Activated CD4-positive, alpha-beta T cell treated with anti-CD3 and anti-CD28 coated beads, Interleukin-2, amount 50 U/mL, for 4 hours (primary cell): ENCODE data around the gene UCP1.

Experiments
- DNase-seq, 2 experiments: peaks; one replicate each; pipeline ENCODE4 v3.0.0-alpha.2; 2020

UCP1 gene

GRCh38 chr4:140568507-140569306 lies at the start of gene UCP1:
UCP1 (minus strand) TSS chr4:140568961; CDS start chr4:140568729, 232 bp downstream.
- DNase-seq: no peak

- DNase-seq: no peak
Measured at GRCh38 chr4:140617499-140618248, 48.9 kb upstream of the UCP1 start.

- DNase-seq: no peak
Measured at GRCh38 chr4:140615451-140615850, 46.7 kb upstream of the UCP1 start.

DNA sequence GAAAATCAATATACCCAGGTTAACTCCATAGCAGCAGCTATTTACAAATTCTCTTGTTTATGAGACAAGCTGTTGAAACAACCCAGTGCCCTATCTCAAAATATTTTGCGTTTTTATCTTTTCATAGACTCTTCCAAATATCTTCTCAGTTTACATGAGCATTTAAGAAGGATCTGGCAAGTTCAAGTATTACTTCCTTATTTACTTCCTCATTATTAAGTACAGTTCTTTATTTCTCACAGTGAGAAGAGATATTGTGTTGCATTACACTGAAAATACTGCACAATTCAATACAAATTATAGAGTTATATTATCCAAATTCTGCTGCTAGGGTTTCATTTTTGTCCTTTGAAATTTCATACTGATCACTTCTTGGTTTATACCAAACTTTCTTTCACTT lies 43.6 kb upstream of the UCP1 start:
- no peak for DNase-seq

DNA sequence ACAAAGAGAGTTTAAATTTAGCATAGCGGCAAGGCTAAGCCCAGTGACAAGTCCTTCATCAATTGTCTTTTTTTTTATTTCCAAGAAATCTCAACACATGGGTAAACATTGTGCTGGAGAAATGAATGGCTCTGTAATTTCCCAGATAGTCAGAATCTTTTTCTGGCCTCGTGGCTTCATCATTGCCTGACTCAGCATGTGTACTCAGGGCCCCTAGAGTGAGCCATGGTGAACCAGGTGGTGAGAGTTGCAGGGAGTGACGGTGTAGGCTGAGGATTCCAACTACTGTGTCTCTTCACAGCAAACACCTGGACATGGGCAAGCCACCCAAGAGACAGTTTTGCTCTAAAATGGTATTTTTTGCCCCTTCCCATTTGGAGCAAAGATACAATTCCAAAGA lies 43.1 kb upstream of the UCP1 start:
- DNase-seq: no peak

- DNase-seq: no peak
Measured at GRCh38 chr4:140609548-140610425, 41.0 kb upstream of the UCP1 start.

DNA sequence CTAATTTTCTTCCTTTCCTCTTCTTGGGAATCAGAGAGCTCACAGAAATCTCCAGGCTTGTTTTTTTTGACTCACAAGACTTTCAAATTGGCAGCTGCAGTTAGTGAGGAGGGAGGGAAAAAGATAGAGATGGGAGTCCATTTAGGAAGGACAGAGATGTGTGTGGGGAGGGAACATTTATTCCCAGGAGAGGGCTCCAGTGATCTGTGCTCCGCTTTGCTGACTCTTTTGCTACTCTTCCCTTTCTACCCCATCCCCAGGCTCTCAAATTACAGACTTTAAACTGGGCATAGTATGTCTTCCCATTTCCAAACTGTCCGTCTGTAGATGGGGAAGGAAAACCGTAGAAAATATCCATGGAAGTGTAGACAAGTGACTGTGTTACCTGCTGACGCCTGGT lies 39.1 kb upstream of the UCP1 start:
- no peak for DNase-seq

DNA sequence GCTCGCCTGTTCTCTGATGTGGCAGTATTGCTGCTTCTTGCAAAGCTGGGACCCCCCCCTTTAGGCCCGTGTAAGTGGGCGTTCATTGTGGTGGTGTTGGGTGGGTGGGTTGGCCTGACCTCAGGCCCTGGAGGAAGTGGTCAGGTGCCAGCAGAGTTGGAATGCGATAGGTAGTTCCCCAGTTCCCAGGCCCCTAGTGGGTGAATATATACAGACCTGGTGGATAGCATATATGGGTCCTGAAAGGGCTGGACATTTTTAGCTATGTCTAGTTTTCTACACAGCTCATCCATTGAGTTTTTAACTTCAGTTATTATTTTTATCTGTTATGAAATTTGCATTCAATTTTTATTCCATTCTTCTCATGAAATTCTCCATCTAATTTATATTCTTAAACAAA lies 35.8 kb upstream of the UCP1 start:
- no peak for DNase-seq

- DNase-seq: no peak
Measured at GRCh38 chr4:140603286-140603685, 34.5 kb upstream of the UCP1 start.

DNA sequence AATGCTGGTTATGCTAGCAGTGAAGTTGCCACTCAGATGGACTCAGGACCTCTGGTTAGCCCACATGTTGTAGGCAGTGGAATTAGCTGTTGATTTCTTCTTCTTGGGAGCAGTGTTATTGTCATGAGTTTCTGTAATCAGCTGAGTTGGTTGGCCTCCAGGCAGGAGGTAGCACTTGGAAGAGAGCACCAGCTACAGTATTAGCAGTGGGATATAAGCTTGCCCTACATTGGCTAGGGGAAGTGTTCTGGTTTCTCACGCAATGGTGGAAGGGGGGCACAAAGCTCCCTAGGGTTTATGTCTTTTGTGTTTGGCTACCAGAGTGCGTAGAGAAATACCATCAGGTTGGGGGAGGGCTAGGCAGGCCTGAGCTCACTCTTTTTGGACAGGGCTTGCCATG lies 34.0 kb upstream of the UCP1 start:
- DNase-seq: no peak

GRCh38 chr4:140600408-140600807 lies 31.6 kb upstream of the UCP1 start:
- no peak for DNase-seq

DNA sequence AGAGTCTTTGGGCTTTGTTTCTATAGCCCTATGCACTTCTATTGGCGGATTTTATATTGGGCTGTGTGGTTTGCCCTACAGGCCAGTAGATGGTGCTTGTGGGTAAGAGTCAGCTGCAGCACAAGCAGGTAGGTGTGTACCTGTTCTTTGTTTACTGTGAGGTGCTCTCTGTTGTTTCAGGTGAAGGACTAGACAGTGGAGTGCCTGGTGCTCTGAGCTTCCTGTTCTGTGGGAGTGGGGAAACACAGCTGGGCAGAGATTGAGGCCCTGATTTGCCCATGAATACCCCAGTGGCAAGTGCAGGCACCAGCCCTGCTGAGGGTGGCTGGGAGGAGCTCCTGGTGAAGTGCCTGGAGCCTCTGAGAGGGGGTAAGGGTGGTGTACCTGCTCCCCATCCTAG lies 26.3 kb upstream of the UCP1 start:
- DNase-seq: no peak

DNA sequence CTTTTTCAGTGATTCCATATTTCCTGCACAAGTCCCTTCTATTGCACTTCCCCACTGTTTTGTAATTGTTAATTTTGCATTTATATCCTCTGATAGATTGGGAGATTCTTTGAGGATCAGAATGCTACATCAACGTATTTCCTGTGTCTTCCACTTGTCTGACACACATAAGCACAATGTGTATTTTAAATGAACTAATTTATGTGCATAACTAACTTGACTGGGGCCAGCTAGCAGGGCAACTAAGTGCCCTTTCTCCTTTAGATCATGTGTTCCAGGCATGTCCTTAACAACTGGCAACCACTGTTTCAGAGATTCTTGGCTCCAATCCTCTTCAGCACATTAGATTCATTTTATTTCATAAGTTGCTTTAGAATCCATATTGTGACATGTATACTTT lies 15.7 kb upstream of the UCP1 start:
- no peak for DNase-seq

GRCh38 chr4:140581078-140581477 lies 12.3 kb upstream of the UCP1 start:
- DNase-seq: no peak

DNA sequence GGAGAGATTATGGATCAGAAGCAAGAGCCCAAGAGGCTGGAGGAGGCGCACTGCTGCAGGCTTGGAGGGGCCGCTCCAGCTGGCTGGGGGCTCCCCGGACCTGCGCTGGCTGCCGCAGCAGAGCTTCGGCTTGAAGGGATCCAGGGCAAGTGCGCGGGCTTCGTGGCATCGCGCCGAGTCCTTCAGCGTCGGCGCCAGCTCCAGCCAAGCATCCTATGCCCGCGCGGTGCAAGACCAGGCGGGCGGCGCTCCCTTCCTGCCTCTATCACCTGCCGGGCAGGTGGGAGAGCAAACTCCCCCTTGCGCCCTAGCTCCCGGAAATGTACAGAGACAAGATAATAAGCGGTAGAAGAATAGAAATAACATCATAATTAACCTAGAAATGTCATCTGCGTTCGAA lies 10.5 kb upstream of the UCP1 start:
- DNase-seq: no peak

DNA sequence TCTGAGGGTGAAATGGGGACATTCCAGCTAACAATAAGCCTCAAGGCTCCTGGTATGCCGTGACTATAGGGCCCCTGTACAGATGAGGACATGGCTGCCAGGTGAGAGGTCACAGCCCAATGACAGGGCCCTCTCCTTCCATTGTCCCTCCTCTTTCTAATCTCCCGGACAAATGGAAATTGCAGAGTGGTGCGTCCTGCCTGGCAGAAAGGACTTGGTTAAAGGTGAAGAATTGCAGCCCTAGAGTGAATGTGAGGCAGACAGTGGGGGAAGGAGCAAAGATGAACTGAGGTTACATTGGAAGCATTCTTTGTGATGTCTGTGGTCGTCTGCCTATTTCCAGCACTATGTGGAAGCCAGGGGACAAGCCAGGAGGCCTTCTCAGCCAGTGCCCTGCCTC lies 6.7 kb upstream of the UCP1 start:
- DNase-seq: no peak

- DNase-seq: no peak
Measured at GRCh38 chr4:140571620-140572019, 2.9 kb upstream of the UCP1 start.

GRCh38 chr4:140569307-140569638 lies 512 bp upstream of the UCP1 start:
- DNase-seq: no peak

- no peak for DNase-seq
Measured at GRCh38 chr4:140559696-140560095, 9.1 kb downstream of the UCP1 start.

GRCh38 chr4:140557831-140558435 lies 10.8 kb downstream of the UCP1 start:
- DNase-seq: no peak

- no peak for DNase-seq
Measured at GRCh38 chr4:140556372-140557085, 12.2 kb downstream of the UCP1 start.

DNA sequence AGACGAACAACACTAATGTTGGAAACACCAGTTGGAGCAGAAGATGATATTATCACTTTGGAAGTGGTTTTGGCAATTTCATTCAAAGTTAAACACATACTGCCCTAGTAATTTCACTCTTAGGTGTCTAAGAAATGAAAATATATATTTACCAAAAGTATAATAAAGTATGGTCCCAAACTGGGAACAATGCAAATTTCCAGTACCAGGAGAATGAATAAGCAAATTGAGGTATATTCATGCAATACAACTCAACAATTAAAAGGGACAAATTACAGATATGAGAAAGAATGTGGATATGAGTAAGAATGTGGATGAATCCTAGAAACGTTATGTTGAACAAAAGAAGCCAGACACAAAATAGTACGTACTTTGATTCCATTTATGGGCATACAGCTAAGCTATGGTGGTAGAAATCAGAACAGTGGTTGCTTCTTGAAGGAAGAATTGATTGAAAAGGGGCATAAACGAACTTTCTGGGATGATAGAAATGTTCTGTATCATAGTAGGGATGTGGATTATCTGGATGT lies 34.7 kb downstream of the UCP1 start:
- no peak for DNase-seq
